Measurements from ENCODE around the gene SBNO2. TPM values are rescaled to one million over a fixed set of nuclear protein-coding genes. Genes with fewer than 3 reads are reported as not detected.

SBNO2 gene
- total and polyA plus RNA-seq, 9 of the 15 experiments (the other 6 are each of a cell fraction or from before 2014, with no cell fraction given), result 0.01 to 46.2 (median 6.7) TPM

GRCh38 chr19:1094978-1095701, 78.9 kb downstream of the SBNO2 start, which contains the start of gene POLR2E (continued):
- TF ChIP-seq MBD2 (IDR thresholded peaks at IDR 0.05; ENCODE audit: borderline replicate concordance, low read depth), result peak; percentile 73; the same call in 1 of the 2 replicates
- peak; percentile 65 for TF ChIP-seq RB1 (IDR thresholded peaks at IDR 0.05; ENCODE audit: low read depth)
- TF ChIP-seq EP400 (IDR thresholded peaks at IDR 0.05), result peak; percentile 62; the same call in 1 of the 2 replicates
- TF ChIP-seq DACH1 (IDR thresholded peaks at IDR 0.05; ENCODE audit: partially characterized antibody), result peak; percentile 89
- TF ChIP-seq XRCC4 (IDR thresholded peaks at IDR 0.05; ENCODE audit: extremely low read depth, insufficient read depth, insufficient read length), result no peak
- peak; percentile 54 for TF ChIP-seq HMGN3 (IDR thresholded peaks at IDR 0.05; ENCODE audit: borderline replicate concordance, extremely low read depth, insufficient read length, low read depth, low read length)
- peak; percentile 98 for TF ChIP-seq CHD2 (IDR thresholded peaks at IDR 0.05; ENCODE audit: low read depth, low read length)
- TF ChIP-seq ZFX (CRISPR knock-in tag; IDR thresholded peaks at IDR 0.05), result peak; percentile 44
- no peak for TF ChIP-seq GTF2A2 (tag; IDR thresholded peaks at IDR 0.05)
- TF ChIP-seq TBP (optimal IDR thresholded peaks at IDR 0.05; ENCODE audit: low read depth, low read length), result peak; percentile 67
- TF ChIP-seq POLR3G (IDR thresholded peaks at IDR 0.05; ENCODE audit: extremely low read depth, insufficient read length, insufficient replicate concordance), result no peak
- TF ChIP-seq CREB5 (CRISPR knock-in tag; IDR thresholded peaks at IDR 0.05), result no peak
- TF ChIP-seq HDAC1 (IDR thresholded peaks at IDR 0.05), result peak in 1 of 2 experiments; percentile 41; a peak in 1 of 4 replicates
- TF ChIP-seq PHF20 (IDR thresholded peaks at IDR 0.05; ENCODE audit: partially characterized antibody), result peak; percentile 76
- TF ChIP-seq CBX3 (IDR thresholded peaks at IDR 0.05; ENCODE audit: borderline replicate concordance in 1 of 2, low read length in 2 of 2), result 0 out of 3 replicates have a peak, but pooled peaks of 1 of the 2 experiments have one; percentile 24
- no peak for TF ChIP-seq ARID2 (IDR thresholded peaks at IDR 0.05)
- peak; percentile 85 for TF ChIP-seq ETS1 (conservative IDR thresholded peaks at IDR 0.05; ENCODE audit: control insufficient read depth, low read depth, low read length)
- TF ChIP-seq, protein P1, sequence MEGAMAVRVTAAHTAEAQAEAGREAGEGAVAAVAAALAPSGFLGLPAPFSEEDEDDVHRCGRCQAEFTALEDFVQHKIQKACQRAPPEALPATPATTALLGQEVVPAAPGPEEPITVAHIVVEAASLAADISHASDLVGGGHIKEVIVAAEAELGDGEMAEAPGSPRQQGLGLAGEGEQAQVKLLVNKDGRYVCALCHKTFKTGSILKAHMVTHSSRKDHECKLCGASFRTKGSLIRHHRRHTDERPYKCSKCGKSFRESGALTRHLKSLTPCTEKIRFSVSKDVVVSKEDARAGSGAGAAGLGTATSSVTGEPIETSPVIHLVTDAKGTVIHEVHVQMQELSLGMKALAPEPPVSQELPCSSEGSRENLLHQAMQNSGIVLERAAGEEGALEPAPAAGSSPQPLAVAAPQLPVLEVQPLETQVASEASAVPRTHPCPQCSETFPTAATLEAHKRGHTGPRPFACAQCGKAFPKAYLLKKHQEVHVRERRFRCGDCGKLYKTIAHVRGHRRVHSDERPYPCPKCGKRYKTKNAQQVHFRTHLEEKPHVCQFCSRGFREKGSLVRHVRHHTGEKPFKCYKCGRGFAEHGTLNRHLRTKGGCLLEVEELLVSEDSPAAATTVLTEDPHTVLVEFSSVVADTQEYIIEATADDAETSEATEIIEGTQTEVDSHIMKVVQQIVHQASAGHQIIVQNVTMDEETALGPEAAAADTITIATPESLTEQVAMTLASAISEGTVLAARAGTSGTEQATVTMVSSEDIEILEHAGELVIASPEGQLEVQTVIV (CRISPR knock-in tag; IDR thresholded peaks at IDR 0.05; ENCODE audit: borderline replicate concordance), result no peak
- TF ChIP-seq ZBTB7A (IDR thresholded peaks at IDR 0.05; ENCODE audit: borderline replicate concordance, control insufficient read depth, low read depth, low read length), result peak; percentile 56; the same call in 1 of the 2 replicates
- TF ChIP-seq PHF8 (IDR thresholded peaks at IDR 0.05; ENCODE audit: borderline replicate concordance, low read length), result peak; percentile 68; the same call in 1 of the 2 replicates
- TF ChIP-seq GABPA (tag; conservative IDR thresholded peaks at IDR 0.05; ENCODE audit: low read depth), result peak; percentile 52; the same call in 1 of the 2 replicates
- TF ChIP-seq POLR2A (conservative IDR thresholded peaks at IDR 0.05), result peak; percentile 90
- TF ChIP-seq SUPT5H (IDR thresholded peaks at IDR 0.05), result peak; percentile 95
- TF ChIP-seq PCBP1 (IDR thresholded peaks at IDR 0.05; ENCODE audit: low read depth, low read length, poor library complexity, severe bottlenecking), result peak; percentile 25
